Kidney (tissue), 14 donors: ENCODE data around the gene GPT2. TPM values are rescaled to one million over a fixed set of nuclear protein-coding genes. Genes with fewer than 3 reads are reported as not detected.
A peak's percentile ranks its signal among the peaks of the same experiment; 100 is the strongest.

Source experiments
- DNase-seq, 5 donors: peaks; one replicate each; pipeline ENCODE4 v3.0.0-alpha.2; 2013 to 2020
- FAIRE-seq: peaks from 2 replicates; lab custom pipeline; 2012; peaks lifted over from hg19 to GRCh38; lab: Jason Lieb, UNC
- H3K27ac ChIP-seq, 2 donors: one replicate each; pipeline ENCODE4 v1.7.0; 2013; ENCODE audit warnings: low read depth in 2 of 2, low read length in 2 of 2, inconsistent platforms in 1 of 2
- H3K27me3 ChIP-seq: one replicate; pipeline ENCODE4 v1.7.1; 2013; ENCODE audit warnings: low read length, inconsistent platforms; ENCODE audit not compliant: control insufficient read depth, insufficient read depth
- H3K36me3 ChIP-seq, 3 donors: one replicate each; pipeline versions ENCODE4 v1.7.0 to v1.7.1; 2013; ENCODE audit warnings: low read length in 3 of 3, control low read depth in 1 of 3, inconsistent platforms in 1 of 3; ENCODE audit not compliant: insufficient read depth in 3 of 3, control insufficient read depth in 2 of 3
- H3K4me1 ChIP-seq, 3 donors: one replicate each; pipeline versions ENCODE4 v1.7.0 to v1.7.1; 2013; ENCODE audit warnings: low read length in 3 of 3, inconsistent platforms in 1 of 3, low read depth in 1 of 3; ENCODE audit not compliant: control insufficient read depth in 2 of 3, insufficient read depth in 2 of 3
- H3K4me3 ChIP-seq, 3 donors: one replicate each; pipeline versions ENCODE4 v1.7.0 to v1.8.1; 2013; ENCODE audit warnings: low read length in 3 of 3, control low read depth in 1 of 3, inconsistent platforms in 1 of 3
- H3K9ac ChIP-seq, 3 donors: one replicate each; pipeline versions ENCODE4 v1.7.0 to v1.7.1; 2013; ENCODE audit warnings: low read length in 3 of 3, control low read depth in 1 of 3, inconsistent platforms in 1 of 3
- H3K9me3 ChIP-seq, 3 donors: one replicate each; pipeline versions ENCODE4 v1.7.0 to v1.7.1; 2013; ENCODE audit warnings: low read length in 3 of 3, control low read depth in 1 of 3, inconsistent platforms in 1 of 3; ENCODE audit not compliant: control insufficient read depth in 2 of 3, insufficient read depth in 1 of 3
- intact Hi-C: fragments of 100-400 bp; cut with DNase I; formaldehyde crosslinking; loops from one replicate; pipeline ENCODE4 v1.11.1; 2022
- polyA plus RNA-seq: library from polyadenylated mRNA; stranded (reverse); fragments of 350-450 nt; fragmentation: Illumina TruSeq; extraction: RNeasy Lipid Tissue Mini Kit (QIAGEN cat#74804); gene quantifications from one replicate; pipeline ENCODE4 v1.2.3, GENCODE V29; 2014; ENCODE audit warnings: low read depth, low replicate concordance; ENCODE audit not compliant: insufficient read depth
- total RNA-seq: library from RNA; stranded (reverse); fragmentation: NEBNext Ultra II Directional; extraction: Animal tissue kit (Norgen Biotek cat#: 25700); gene quantifications from one replicate; pipeline ENCODE4 v1.2.1, GENCODE V29; 2021
- TF ChIP-seq, protein P1 (sequence below): IDR thresholded peaks from 3 replicates; pipeline ENCODE4 v1.5.1; 2012; ENCODE audit warnings: mild to moderate bottlenecking, moderate library complexity, borderline replicate concordance; ENCODE audit not compliant: insufficient read depth; ENCODE audit errors: extremely low read depth
- donor health status: control.
- donor health status: control.
- donor health status: control.
- donor health status: control.
- donor health status: control.
- donor health status: DM: yes; HTN: yes; CAD: no.
- donor health status: Normal renal cell carcinoma (clear cell type).

GPT2 gene
- total and polyA plus RNA-seq, 2 donors from 2014 or later = 6.5 to 37.1 TPM

DNA sequence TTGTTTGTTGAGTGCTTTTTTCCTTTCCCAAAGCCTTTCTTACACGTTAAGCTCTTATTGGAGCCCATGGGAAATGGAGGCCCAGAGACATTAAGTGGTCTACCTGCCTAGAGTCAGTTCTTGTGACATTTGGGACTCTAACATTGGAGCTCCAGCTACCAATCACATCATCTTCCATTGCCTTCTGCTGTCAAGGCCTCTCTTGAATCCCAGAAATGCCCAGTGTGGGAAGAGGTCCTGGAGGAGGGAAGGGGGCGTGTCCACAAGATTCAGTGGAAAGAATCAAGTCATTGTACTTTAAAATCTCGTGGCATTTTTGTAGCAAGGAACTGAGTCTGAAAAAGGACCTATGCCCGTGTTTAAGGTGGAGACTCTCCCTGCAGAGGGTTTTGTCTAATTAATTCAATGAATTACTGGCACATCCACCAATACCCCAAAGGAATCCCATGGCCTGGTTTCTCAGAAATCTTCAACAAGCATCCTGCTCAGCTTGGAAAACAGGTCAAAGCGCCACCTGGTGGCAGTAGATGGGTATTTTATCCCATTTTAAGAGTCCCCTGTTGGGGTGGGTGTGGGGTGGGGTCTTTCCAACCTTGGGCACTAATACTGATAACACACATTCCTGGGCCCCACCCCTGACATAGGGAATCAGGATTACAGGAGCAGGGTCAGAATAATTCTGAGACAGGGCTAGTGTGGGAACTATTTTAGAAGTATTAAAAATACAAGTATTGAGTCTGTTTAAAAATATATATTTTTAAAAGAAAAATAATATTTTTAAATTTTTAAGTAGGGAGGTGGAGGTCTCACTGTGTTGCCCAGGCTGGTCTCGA, 24.6 kb downstream of the GPT2 start:
- TF ChIP-seq, protein P1, sequence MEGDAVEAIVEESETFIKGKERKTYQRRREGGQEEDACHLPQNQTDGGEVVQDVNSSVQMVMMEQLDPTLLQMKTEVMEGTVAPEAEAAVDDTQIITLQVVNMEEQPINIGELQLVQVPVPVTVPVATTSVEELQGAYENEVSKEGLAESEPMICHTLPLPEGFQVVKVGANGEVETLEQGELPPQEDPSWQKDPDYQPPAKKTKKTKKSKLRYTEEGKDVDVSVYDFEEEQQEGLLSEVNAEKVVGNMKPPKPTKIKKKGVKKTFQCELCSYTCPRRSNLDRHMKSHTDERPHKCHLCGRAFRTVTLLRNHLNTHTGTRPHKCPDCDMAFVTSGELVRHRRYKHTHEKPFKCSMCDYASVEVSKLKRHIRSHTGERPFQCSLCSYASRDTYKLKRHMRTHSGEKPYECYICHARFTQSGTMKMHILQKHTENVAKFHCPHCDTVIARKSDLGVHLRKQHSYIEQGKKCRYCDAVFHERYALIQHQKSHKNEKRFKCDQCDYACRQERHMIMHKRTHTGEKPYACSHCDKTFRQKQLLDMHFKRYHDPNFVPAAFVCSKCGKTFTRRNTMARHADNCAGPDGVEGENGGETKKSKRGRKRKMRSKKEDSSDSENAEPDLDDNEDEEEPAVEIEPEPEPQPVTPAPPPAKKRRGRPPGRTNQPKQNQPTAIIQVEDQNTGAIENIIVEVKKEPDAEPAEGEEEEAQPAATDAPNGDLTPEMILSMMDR = peak; percentile 62
- Histone ChIP-seq H3K36me3 (peaks cover 0 to 16% (median 14%) of the 10 kb centered on the region in 3 donors), H3K27me3 (no peaks in the 10 kb centered on the region), H3K9ac (no peak overlapping the region), H3K27ac (no peak overlapping the region), H3K4me3 (no peak overlapping the region), H3K9me3 (no peaks in the 10 kb centered on the region), H3K4me1 (no peaks in the 10 kb centered on the region)
- intact Hi-C loops = loop anchor here (5.0 kb wide), 1 partner anchor 56 kb away; no protein-coding TSS in a partner anchor
- DNase-seq = peak in 4 of 5 donors; percentile 75 to 89 (median 78)
- FAIRE-seq = no peak

DNA sequence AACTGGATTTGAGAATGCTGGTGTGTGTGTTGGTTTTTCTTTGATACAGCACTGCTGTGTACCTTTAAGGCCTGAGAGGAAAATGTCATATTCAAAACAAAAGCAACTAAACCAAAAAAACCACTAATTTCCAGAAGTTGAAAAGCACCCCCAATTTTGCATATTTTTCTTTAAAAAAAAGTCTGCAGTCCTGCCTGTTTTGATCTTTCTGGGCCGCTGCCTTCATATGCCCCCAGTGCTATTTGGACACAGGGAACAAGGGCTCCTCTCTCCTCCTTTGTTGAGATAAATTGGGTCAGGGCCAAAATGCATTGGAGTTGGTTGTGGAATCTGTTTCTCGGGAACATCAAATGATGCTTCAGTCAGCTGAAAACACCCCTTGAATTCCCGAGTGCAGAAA, 26.9 kb downstream of the GPT2 start:
- DNase-seq = no peak
- H3K27ac ChIP-seq = no peak overlapping the region
- peaks cover 7 to 33% (median 14%) of the 10 kb centered on the region in 3 donors for H3K36me3 ChIP-seq
- no peak overlapping the region for H3K4me3 ChIP-seq
- TF ChIP-seq, protein P1 = no peak
- H3K9me3 ChIP-seq = peaks cover 0 to 2% (median 0%) of the 10 kb centered on the region in 3 donors
- intact Hi-C loops = no loop called here
- H3K9ac ChIP-seq = no peak overlapping the region
- H3K4me1 ChIP-seq = no peaks in the 10 kb centered on the region
- H3K27me3 ChIP-seq = no peaks in the 10 kb centered on the region
- no peak for FAIRE-seq

DNA sequence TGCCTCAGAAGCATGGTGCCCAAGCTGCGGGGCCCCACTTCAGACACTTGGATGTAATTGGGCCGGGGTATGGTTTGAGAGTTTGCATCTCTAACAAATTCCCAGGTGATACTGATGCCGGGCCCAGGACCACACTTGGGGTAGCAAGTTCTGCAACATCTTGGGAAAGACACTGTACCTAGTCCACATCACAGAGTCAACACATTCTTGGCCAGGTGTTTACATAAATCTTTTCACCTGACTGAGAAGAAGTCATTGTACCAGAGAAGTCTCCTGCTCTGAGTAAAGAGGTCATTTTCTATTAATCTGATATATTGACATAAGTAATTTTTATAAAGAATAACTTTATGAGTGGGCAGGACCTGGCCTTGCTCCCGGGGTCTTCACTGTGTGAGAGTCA, 27.5 kb downstream of the GPT2 start:
- peaks cover 7 to 33% (median 14%) of the 10 kb centered on the region in 3 donors for H3K36me3 ChIP-seq
- H3K4me3 ChIP-seq = no peak overlapping the region
- H3K9ac ChIP-seq = no peak overlapping the region
- no peaks in the 10 kb centered on the region for H3K27me3 ChIP-seq
- H3K4me1 ChIP-seq = no peaks in the 10 kb centered on the region
- H3K27ac ChIP-seq = no peak overlapping the region
- TF ChIP-seq, protein P1 = no peak
- FAIRE-seq (no peak), DNase-seq (no peak)
- H3K9me3 ChIP-seq = peaks cover 0 to 2% (median 0%) of the 10 kb centered on the region in 3 donors
- intact Hi-C loops = no loop called here
